ENCODE data around the gene OR13C2.

DNA sequence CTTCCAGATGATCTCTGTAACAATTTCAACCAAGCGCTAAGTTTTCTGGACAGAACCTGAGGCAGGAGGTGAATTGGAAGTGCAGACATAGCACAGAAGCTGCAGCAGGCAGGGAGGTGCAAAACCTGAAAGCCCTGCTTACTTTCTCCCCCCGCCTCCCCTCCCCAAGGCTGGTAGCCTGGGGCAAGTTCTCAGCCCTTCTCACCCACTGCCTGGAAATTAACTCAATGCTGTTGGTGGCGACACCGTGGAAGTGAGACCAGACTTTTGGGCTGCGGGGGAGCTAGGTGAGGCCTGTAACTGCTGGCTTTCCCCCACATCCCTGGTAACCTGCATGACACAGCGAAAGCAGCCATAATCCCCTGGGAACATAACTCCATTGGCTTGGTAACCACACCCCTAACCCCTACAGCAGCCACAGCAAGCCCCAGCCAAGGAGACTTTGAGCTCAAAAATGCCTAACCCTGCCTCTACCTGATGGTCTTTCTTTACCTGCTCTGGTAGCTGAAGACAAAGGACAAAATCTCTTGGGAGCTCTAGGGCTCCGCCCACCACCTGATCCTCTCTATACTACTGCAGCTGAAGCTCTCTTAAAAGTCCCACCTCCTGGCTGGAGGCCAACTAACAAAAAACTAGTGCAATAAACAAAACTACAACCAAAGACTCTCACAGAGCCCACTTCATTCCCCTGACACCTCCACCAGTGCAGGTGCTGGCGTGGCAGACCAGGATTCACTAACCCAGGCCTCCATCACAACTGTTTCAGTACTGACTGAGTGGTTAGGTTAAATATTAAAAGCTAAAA lies 48.4 kb downstream of the OR13C2 start:
- TF ChIP-seq, protein P1, sequence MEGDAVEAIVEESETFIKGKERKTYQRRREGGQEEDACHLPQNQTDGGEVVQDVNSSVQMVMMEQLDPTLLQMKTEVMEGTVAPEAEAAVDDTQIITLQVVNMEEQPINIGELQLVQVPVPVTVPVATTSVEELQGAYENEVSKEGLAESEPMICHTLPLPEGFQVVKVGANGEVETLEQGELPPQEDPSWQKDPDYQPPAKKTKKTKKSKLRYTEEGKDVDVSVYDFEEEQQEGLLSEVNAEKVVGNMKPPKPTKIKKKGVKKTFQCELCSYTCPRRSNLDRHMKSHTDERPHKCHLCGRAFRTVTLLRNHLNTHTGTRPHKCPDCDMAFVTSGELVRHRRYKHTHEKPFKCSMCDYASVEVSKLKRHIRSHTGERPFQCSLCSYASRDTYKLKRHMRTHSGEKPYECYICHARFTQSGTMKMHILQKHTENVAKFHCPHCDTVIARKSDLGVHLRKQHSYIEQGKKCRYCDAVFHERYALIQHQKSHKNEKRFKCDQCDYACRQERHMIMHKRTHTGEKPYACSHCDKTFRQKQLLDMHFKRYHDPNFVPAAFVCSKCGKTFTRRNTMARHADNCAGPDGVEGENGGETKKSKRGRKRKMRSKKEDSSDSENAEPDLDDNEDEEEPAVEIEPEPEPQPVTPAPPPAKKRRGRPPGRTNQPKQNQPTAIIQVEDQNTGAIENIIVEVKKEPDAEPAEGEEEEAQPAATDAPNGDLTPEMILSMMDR (IDR thresholded peaks at IDR 0.05; ENCODE audit: low read depth, low read length, poor library complexity, severe bottlenecking), result no peak
- TF ChIP-seq EZH2phosphoT487 (IDR thresholded peaks at IDR 0.05; ENCODE audit: borderline replicate concordance, low read length), result no peak

Measured in DOHH2 (cell line).